ENCODE measurements around the gene MGMT.

MGMT gene

GRCh38 chr10:129615381-129615780 is 148.3 kb downstream of the MGMT start:
- no peak for DNase-seq (ENCODE audit: extremely low read depth in 1 of 2, low read depth in 1 of 2)

- DNase-seq (ENCODE audit: extremely low read depth in 1 of 2, low read depth in 1 of 2): no peak
Measured at GRCh38 chr10:129615921-129616525, 149.0 kb downstream of the MGMT start.

GRCh38 chr10:129617768-129618167 is 150.7 kb downstream of the MGMT start:
- no peak for DNase-seq (ENCODE audit: extremely low read depth in 1 of 2, low read depth in 1 of 2)

- no peak for DNase-seq (ENCODE audit: extremely low read depth in 1 of 2, low read depth in 1 of 2)
Measured at GRCh38 chr10:129621062-129621461, 154.0 kb downstream of the MGMT start.

GRCh38 chr10:129621693-129622092 is 154.7 kb downstream of the MGMT start:
- DNase-seq (ENCODE audit: extremely low read depth in 1 of 2, low read depth in 1 of 2): no peak

- no peak for DNase-seq (ENCODE audit: extremely low read depth in 1 of 2, low read depth in 1 of 2)
Measured at GRCh38 chr10:129622291-129622690, 155.2 kb downstream of the MGMT start.

GRCh38 chr10:129622736-129623135 is 155.7 kb downstream of the MGMT start:
- no peak for DNase-seq (ENCODE audit: extremely low read depth in 1 of 2, low read depth in 1 of 2)

- no peak for DNase-seq (ENCODE audit: extremely low read depth in 1 of 2, low read depth in 1 of 2)
Measured at GRCh38 chr10:129624526-129624925, 157.5 kb downstream of the MGMT start.

GRCh38 chr10:129626309-129626708 is 159.3 kb downstream of the MGMT start:
- DNase-seq (ENCODE audit: extremely low read depth in 1 of 2, low read depth in 1 of 2): no peak

GRCh38 chr10:129626796-129627435 is 159.9 kb downstream of the MGMT start:
- DNase-seq (ENCODE audit: extremely low read depth in 1 of 2, low read depth in 1 of 2): no peak

GRCh38 chr10:129627442-129627841 is 160.4 kb downstream of the MGMT start:
- no peak for DNase-seq (ENCODE audit: extremely low read depth in 1 of 2, low read depth in 1 of 2)

- DNase-seq (ENCODE audit: extremely low read depth in 1 of 2, low read depth in 1 of 2): no peak
Measured at GRCh38 chr10:129628823-129629222, 161.8 kb downstream of the MGMT start.

GRCh38 chr10:129629911-129630310 is 162.9 kb downstream of the MGMT start:
- no peak for DNase-seq (ENCODE audit: extremely low read depth in 1 of 2, low read depth in 1 of 2)

GRCh38 chr10:129631006-129631405 is 164.0 kb downstream of the MGMT start:
- DNase-seq (ENCODE audit: extremely low read depth in 1 of 2, low read depth in 1 of 2): no peak

- DNase-seq (ENCODE audit: extremely low read depth in 1 of 2, low read depth in 1 of 2): no peak
Measured at GRCh38 chr10:129631870-129632623, 165.0 kb downstream of the MGMT start.

GRCh38 chr10:129637010-129637409 is 170.0 kb downstream of the MGMT start:
- no peak for DNase-seq (ENCODE audit: extremely low read depth in 1 of 2, low read depth in 1 of 2)

- DNase-seq (ENCODE audit: extremely low read depth in 1 of 2, low read depth in 1 of 2): no peak
Measured at GRCh38 chr10:129637846-129638245, 170.8 kb downstream of the MGMT start.

- no peak for DNase-seq (ENCODE audit: extremely low read depth in 1 of 2, low read depth in 1 of 2)
Measured at GRCh38 chr10:129641351-129641750, 174.3 kb downstream of the MGMT start.

GRCh38 chr10:129641982-129642381 is 174.9 kb downstream of the MGMT start:
- DNase-seq (ENCODE audit: extremely low read depth in 1 of 2, low read depth in 1 of 2): no peak

GRCh38 chr10:129642427-129642826 is 175.4 kb downstream of the MGMT start:
- DNase-seq (ENCODE audit: extremely low read depth in 1 of 2, low read depth in 1 of 2): no peak

GRCh38 chr10:129643266-129643665 is 176.2 kb downstream of the MGMT start:
- no peak for DNase-seq (ENCODE audit: extremely low read depth in 1 of 2, low read depth in 1 of 2)

- no peak for DNase-seq (ENCODE audit: extremely low read depth in 1 of 2, low read depth in 1 of 2)
Measured at GRCh38 chr10:129645487-129645886, 178.4 kb downstream of the MGMT start.

Measured in activated CD8-positive, alpha-beta memory T cell treated with anti-CD3 and anti-CD28 coated beads for 1 hour (primary cell).